ENCODE data around the gene MAP2. TPM values are rescaled to one million over a fixed set of nuclear protein-coding genes. Genes with fewer than 3 reads are reported as not detected.
A peak's percentile ranks its signal among the peaks of the same experiment; 100 is the strongest.
"Not testable (repeated sequence)": the region's sequence is repeated elsewhere in the genome, so short reads cannot be mapped to it uniquely, and the experiment has no call there.

Gene MAP2
- total RNA-seq, 1 donor from 2014 or later, result 3.4 TPM

DNA sequence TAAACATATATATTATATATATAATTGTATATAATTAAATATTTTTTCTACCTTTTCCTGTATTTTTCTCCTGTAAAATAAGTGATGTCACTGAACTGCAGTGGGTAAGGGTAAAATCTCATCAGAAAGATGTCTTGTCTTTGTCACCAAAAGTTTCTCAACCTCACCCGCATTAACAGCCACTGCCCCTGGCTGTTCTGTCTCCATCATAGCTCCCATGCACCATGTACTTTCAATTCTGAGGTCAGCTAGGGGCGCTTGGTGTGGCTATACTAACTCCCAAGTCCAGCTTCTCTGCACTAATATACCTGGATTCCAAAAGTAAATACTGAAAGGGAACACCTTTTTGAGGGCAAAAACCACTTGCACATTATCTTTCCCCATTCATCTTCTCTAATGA lies 46.6 kb downstream of the MAP2 start:
- DNase-seq (no peak), ATAC-seq (no peak)
- intact Hi-C loops (cut with micrococcal nuclease), result no loop called here

DNA sequence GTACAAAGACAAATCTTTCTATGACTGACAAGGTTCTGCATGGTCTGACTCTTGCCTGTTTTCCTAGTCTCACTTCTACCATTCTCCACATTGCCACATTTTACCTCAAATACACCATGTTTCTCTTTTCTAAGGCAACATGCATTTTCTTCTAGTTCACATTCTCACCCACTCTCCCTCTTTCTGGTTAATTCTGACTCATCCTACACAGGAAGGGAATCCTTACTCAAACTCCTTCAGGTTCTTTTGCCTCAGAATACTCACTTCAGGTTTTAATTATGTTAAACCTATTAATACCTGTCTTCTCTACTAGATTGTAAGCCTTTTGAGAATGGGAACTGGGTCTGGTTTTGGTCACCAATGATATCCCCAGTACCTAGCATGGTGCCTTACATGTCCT lies 47.2 kb downstream of the MAP2 start:
- ATAC-seq (no peak), DNase-seq (no peak)
- intact Hi-C loops (cut with micrococcal nuclease), result no loop called here

DNA sequence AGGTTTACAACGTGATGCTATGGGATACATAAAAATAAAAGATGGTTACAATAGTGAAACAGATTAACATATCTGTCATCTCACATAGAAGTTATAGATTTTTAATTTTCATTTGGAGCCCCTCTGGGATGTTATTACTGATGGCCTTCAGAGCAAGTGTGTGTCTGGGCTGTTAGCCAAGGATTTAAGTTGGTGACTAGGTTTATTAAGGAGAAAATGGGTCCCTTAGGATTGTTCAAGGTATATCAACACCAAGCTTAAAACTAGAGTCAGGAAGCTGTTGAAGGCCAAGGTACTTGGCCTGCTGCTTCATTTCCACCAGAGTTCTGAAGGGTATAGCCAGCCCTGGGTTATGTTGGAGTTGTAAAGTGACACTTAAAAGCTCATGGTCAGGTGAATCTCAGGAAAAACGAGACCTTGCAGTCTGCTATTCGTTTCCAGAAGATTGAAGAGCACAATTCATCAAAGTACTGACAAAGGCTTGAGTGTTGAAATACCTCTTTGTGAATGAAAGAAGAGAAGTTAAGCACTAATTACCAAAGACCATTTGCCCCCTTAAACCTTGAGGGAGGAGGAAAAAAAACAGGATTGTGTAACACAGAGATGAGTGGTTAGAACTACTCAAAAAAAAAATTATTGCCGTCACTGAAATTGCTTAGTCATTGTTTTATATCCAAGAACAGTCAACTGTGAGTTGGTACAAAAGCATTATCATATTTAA lies 48.4 kb downstream of the MAP2 start:
- intact Hi-C loops (cut with micrococcal nuclease), result no loop called here
- ATAC-seq (no peak), DNase-seq (no peak)

DNA sequence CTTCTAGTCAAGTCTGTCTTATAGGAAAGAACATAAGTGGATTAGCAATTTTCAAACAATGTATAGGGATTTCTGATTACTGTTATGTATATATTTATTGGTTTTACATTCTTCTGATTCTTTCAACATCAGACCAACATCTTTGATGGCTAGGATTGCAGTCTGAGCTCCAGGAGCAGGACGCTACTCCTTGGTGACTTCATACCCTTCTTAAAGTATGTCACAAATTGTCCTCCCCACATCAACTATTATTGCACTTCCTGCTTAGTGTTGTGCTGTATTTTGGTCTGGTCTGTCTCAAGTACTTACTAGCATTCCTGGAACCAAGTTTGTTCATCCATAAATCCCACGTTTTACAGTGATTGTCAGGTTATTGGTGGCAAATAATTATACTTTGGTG lies 49.0 kb downstream of the MAP2 start:
- ATAC-seq, result no peak

DNA sequence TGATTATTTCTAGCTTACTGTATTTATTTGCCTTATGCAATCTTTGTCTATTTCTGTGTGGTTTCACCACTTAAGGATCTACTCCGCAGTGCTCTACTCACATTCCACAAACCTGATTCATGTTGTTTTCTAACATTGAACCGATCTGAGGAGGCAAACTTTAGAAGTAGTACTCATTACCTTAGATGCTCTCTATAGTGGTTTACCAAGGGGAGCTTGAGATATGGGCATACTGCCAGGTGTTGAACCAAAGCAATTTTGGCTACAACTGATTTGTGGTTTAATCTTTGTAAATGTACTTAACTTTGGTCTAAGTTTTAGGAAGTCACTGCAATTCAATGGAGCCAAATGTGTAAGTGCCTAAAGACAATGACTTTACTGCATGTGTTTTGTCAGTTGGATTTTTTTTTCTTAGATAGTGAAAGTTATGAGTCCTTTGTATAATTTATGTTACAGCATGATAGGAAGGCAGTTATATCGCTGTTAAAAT lies 50.1 kb downstream of the MAP2 start:
- DNase-seq, result no peak
- intact Hi-C loops (cut with micrococcal nuclease), result no loop called here
- ATAC-seq, result peak; percentile 25

More for the DNA sequence above, 49.0 kb downstream of the MAP2 start:
- no peak for DNase-seq
- intact Hi-C loops (cut with micrococcal nuclease), result no loop called here

DNA sequence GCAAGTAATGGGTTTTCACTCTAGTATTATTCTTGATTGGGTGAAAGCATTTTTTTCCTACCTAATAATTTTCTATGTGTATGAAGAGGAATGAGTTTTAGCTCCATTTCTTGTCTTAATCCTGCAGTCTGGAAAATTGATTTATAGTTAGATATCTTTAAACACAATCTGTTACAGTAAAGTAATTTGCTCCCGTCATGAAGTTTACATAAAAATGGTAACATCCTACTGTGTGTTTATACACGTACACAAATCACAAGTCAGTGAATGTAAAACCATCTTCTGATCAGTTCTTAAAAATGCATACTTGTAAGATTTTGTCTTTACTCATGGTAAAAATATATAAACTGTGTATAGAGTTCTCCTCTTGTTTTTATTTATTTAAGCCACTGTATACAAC lies 51.1 kb downstream of the MAP2 start:
- no peak for DNase-seq
- ATAC-seq, result no peak
- intact Hi-C loops (cut with micrococcal nuclease), result no loop called here

DNA sequence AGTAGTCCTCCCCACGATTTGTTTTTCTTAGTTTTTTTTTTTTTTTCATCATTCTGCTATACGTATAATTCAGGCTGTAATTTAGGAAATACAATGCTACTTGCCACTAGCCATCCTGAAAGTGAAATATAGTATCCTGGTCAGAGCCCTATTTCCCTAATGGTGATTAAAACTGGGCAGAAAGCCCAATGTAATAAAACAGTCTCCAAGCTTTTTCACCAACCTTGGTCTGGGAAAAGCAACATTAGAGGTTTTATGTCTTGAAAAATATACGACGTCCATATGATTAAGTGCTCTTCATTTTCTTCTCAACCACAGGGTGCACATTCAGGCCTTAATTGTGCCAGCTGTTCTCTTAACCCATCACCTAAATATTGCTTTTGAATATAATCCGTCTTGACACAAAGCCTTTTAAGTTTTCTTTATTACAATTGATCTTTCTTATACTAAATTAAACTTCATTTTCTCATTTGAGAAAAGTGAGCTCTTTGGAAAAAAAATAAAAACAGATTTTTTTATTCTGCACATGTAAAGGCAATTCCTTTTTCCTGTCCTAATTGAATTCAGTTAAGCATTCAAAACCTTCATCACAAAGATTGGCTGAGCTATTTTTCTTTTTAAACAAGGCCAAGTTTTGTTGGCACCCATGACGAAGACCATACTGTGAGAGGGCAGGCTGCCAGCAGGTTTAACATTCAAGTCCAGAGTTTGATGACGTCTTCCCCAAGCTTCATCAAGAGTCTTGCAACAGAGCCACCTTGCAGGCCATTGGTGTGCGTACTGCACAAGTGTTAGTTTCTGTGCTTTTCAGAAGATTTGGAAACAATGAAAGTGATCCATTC lies 52.7 kb downstream of the MAP2 start:
- DNase-seq (no peak), ATAC-seq (no peak)
- intact Hi-C loops (cut with micrococcal nuclease), result no loop called here

DNA sequence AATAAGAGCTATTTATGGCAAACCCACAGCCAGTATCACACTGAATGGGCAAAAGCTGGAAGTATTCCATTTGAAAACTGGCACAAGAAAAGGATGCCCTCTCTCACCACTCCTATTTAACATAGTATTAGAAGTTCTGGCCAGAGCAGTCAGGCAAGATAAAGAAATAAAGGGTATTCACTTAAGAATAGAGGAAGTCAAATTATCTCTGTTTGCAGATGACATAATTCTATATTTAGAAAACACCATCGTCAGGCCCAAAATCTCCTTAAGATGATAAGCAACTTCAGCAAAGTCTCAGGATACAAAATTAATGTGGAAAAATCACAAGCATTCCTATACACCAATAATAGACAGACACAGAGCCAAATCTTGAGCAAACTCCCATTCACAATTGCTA lies 68.4 kb downstream of the MAP2 start:
- DNase-seq; intact Hi-C loops (cut with micrococcal nuclease); ATAC-seq: not testable (repeated sequence)

DNA sequence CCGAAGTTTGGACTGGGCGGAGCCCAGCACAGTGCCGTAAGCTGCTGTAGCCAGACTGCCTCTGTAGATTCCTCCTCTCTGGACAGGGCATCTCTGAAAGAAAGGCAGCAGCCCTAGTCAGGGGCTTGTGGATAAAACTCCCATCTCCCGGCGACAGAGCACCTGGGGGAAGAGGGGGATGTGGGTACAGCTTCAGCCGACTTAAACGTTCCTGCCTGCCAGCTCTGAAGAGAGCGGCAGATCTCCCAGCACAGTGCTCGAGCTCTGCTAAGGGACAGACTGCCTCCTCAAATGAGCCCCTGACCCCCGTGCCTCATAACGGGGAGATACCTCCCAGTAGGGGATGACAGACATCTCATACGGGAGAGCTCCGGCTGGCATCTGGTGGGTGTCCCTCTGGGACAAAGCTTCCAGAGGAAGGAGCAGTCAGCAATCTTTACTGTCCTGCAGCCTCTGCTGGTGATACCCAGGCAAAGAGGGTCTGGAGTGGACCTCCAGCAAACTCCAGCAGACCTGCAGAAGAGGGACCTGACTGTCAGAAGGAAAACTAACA lies 71.3 kb downstream of the MAP2 start:
- ATAC-seq; intact Hi-C loops (cut with micrococcal nuclease); DNase-seq: not testable (repeated sequence)

DNA sequence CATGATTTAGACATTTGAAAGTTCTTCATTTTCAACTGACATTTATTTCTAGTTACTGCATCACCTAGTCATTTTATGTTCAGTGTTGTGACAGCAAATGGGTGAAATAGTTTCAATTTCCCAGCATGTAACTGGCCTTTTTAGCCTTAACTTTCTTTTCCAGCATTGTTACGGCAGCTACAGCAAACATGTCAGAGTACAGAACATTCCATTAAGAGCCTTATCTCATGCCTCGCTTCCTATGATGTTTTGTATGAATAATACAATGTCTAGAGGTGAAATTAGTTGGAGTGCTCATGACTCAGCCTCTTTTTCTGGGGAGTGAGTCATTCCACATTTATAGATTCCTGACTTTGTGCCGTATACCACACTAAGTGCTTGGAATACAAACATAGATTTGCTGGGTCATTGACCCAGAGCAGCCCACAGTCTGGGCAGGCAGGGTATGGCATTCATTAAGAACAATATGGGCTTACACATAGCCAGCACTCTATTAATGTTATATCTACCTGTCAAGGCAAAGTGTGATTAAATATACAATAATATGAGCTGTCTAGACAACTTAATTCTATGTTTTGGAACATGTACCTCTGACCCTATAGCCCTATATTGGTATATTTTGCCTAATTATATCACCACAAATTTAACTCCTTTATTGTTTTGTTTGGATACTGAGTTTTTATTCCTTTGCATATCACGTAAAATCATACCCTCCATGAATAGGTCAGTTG lies 72.2 kb downstream of the MAP2 start:
- ATAC-seq (peak; percentile 99), DNase-seq (no peak)
- intact Hi-C loops (cut with micrococcal nuclease), result no loop called here

DNA sequence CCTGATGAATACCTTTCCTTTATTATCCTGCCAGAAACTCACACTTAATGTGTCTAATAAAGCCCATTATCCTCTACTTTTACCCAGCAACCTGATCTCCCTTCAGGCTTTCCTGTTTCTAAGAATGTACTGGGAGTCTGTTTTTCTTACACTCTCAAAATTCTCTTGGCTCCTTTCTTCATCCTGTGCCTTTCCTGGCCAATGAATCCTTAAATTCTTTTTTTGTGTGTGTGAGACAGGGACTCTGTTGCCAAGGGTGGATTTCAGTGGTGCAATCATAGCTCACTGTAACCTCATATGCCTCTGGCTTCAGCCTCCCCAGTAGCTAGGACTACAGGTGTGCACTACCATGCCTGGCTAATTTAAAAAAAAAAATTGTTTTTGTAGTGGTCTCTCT lies 72.7 kb downstream of the MAP2 start:
- ATAC-seq (peak; percentile 64), DNase-seq (no peak)
- intact Hi-C loops (cut with micrococcal nuclease), result no loop called here

DNA sequence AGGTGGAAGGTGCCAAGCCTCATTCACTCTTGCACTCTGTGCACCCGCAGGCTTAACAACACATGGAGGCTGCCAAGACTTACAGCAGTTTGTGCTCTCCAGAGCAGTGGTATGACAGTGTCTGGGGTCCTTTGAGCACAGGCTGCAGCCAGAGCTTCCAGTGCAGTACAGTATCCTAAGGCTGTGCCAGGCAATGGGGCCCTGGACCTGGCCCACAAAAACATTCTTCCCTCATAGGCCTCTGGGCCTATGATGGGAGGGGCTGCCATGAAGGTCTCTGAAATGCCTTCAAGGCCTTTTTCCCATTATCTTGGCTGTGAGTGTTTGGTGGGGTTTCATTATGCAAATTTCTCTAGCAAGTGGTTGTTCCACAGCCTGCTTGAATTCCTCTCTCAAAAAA lies 74.8 kb downstream of the MAP2 start:
- intact Hi-C loops (cut with micrococcal nuclease), result no loop called here
- ATAC-seq (no peak), DNase-seq (no peak)

DNA sequence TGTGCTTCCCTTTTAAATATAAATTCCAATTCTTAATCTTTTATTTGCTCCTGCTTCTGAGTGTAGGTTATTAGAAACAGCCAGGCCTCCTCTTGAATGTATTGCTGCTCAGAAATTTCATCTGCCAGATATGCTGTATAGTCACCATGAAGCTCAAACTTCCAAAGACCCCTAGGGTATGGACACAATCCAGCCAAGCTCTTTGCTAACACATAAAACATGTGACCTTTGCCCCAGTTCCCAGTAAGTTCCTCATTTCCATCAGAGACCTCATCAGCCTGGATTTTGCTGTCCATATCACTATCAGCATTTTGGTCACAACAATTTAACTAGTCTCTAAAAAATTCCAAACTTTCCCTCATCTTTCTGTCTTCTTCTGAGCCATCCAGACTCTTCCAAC lies 75.2 kb downstream of the MAP2 start:
- ATAC-seq (no peak), DNase-seq (no peak)
- intact Hi-C loops (cut with micrococcal nuclease), result no loop called here

DNA sequence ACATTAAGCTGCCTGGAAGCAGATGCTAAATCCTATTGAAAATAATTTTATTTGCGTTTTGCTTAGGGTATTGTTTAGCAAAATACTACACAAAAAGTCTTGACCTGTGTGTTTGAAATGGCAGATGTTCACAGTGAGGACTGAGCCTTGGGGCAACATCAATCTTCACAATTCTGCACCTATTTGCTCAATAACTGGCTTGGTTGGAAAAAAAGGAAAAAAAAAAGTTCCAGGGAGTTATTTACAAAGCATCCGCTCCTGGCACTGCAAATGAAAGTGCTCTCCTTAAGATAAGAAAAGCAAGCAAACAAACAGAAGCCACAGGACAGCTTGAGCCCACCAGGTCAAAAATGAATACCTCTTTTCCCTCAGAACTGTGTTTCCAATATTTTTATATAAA lies 77.7 kb downstream of the MAP2 start:
- ATAC-seq, result no peak
- no peak for DNase-seq
- intact Hi-C loops (cut with micrococcal nuclease), result no loop called here

DNA sequence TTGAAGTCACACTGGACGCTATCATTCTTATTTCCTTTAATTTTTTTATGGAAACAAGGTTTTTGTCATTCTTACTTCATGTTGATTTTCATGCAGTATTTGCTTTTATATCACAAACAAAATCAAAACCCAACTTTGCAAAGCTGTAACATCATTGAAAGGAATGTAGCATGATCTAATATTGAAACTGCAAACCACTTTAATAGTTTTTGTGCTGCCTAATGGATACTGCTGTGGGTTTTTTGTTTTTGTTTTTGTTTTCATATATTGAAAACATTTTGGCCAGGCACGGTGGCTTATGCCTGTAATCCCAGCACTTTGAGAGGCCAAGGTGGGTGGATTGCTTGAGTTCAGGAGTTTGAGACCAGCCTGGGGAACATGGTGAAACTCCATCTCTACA lies 81.6 kb downstream of the MAP2 start:
- DNase-seq (no peak), ATAC-seq (no peak)
- intact Hi-C loops (cut with micrococcal nuclease), result no loop called here

DNA sequence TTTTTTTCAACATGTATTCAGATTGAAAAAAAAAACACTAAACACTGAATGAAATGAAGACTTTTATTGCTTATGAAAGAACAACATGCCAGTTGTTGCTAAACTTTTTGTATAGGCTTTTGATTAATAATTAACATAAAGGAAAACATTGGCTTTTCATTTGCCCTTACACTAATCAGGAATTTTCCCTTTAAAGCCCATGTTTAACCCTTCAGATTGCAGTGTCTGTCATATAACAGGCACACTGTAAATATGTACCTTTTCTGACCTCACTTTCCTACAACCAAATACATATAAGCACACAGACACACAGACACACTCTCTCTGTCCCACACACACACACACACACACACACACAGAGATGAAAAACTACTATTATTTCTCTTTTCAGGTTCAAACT lies 84.4 kb downstream of the MAP2 start:
- no peak for DNase-seq

DNA sequence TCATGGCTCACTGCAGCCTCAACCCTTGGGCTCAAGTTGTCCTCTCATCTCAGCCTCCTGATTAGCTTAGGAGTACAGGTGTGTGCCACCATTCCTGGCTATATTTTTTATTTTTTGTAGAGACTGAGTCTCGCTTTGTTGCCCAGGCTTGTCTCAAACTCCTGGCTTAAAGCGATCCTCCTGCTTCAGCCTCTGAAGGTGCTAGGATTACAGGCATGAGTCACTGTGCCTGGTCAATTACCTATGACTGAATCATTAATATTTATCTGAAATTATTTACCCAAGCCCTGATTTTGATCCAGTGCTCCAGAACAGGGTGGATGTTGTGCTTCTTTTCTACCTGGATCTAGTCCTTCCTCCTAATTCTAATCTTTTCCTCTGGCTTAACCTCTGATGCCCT lies 87.8 kb downstream of the MAP2 start:
- DNase-seq (no peak), ATAC-seq (no peak)
- intact Hi-C loops (cut with micrococcal nuclease), result no loop called here

More for the DNA sequence above, 84.4 kb downstream of the MAP2 start:
- no peak for ATAC-seq
- intact Hi-C loops (cut with micrococcal nuclease), result no loop called here

DNA sequence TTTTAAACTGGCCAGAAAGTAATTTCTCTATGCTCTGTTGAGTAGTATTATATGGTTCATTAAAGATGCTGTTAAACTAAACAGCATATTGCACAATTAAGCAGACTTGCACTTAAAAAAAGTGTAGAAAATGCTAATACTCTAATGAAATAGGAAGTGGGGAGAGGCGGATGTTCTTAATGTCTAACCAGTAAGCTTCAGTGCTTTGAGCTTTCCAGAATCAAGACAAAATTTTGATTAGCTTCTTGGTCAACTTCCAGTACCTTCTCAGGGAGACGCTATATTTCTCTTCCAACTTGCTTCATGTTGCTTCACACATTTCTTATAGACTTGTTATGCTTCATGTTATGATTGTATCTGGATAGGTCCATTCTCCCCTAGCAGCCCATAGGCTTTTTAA lies 89.1 kb downstream of the MAP2 start:
- DNase-seq (no peak), ATAC-seq (no peak)
- intact Hi-C loops (cut with micrococcal nuclease), result no loop called here

DNA sequence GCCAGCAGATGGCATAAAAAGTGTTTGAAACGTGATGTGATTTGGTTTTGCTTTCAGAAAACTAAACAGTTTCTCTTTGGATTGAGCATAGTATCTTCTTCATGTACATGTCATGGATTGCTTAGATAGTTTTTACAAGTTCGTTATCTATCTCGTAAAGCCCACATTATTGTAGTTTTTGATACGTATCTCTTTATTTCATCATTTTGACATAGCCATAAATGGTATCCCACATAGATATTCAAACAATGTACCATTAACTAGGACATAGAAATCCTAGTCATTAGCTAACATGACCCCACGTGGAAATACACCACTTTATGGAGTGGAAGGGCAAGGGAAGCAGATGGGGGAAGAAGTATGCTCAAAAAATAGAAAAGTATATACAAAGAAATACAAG lies 93.6 kb downstream of the MAP2 start:
- intact Hi-C loops (cut with micrococcal nuclease), result no loop called here
- DNase-seq (no peak), ATAC-seq (no peak)

DNA sequence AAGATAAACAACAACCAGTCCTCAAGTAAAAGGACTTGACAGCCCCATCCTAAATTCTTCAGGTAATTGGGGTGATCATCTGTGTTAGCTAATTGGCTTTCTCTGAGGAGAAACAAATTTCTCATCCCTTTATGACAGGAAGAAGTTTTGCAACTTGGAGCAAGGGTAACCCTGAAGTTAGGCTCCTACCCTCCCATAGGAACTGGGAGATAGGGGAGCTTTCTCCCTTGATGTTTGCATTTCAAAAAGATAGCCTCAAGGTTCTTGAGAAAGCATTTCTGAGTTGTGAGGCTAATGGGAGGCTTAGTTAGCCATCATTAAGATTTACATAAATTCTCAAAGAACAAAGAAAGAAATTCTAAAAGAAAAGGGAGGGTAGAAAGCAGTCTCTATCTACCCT lies 95.4 kb downstream of the MAP2 start:
- ATAC-seq (no peak), DNase-seq (no peak)
- intact Hi-C loops (cut with micrococcal nuclease), result no loop called here

Data from left ventricle myocardium superior (tissue), 1 donor.